D341Med (cell line): Measurements from ENCODE around the gene CBX4.

Source experiments
- DNase-seq: peaks from one replicate; pipeline ENCODE4 v3.0.0; 2012; ENCODE audit warnings: low spot score

Gene CBX4

GRCh38 chr17:79839356-79840268 is at the start of gene CBX4:
Gene CBX4 (minus strand): TSS chr17:79839440. CDS start chr17:79839251, 189 bp downstream.
- DNase-seq, result peak; percentile 100

- no peak for DNase-seq
Measured at GRCh38 chr17:79888009-79888540, 48.8 kb upstream of the CBX4 start.

- no peak for DNase-seq
Measured at GRCh38 chr17:79887451-79887991, 48.3 kb upstream of the CBX4 start.

- DNase-seq, result no peak
Measured at GRCh38 chr17:79883202-79883601, 44.0 kb upstream of the CBX4 start.

GRCh38 chr17:79878329-79878947 is 39.2 kb upstream of the CBX4 start:
- no peak for DNase-seq

GRCh38 chr17:79877041-79877440 is 37.8 kb upstream of the CBX4 start:
- DNase-seq, result no peak

GRCh38 chr17:79875511-79875910 is 36.3 kb upstream of the CBX4 start:
- no peak for DNase-seq

GRCh38 chr17:79874329-79874981 is 35.2 kb upstream of the CBX4 start:
- peak; percentile 74 for DNase-seq

- no peak for DNase-seq
Measured at GRCh38 chr17:79873583-79873982, 34.3 kb upstream of the CBX4 start.

GRCh38 chr17:79872762-79873161 is 33.5 kb upstream of the CBX4 start:
- DNase-seq, result no peak

GRCh38 chr17:79871131-79871530 is 31.9 kb upstream of the CBX4 start:
- DNase-seq, result no peak

GRCh38 chr17:79870540-79870939 is 31.3 kb upstream of the CBX4 start:
- peak; percentile 49 for DNase-seq

- no peak for DNase-seq
Measured at GRCh38 chr17:79866791-79867518, 27.7 kb upstream of the CBX4 start.

- no peak for DNase-seq
Measured at GRCh38 chr17:79865351-79866210, 26.3 kb upstream of the CBX4 start.

- no peak for DNase-seq
Measured at GRCh38 chr17:79864617-79865250, 25.5 kb upstream of the CBX4 start.

- DNase-seq, result no peak
Measured at GRCh38 chr17:79864147-79864546, 24.9 kb upstream of the CBX4 start.

- DNase-seq, result peak; percentile 48
Measured at GRCh38 chr17:79862771-79863440, 23.7 kb upstream of the CBX4 start.

GRCh38 chr17:79862238-79862637 is 23.0 kb upstream of the CBX4 start:
- no peak for DNase-seq

GRCh38 chr17:79861413-79862216 is 22.4 kb upstream of the CBX4 start:
- DNase-seq, result peak; percentile 43
